T-helper 17 cell (primary cell): ENCODE data around the gene KLK1. TPM values are rescaled to one million over a fixed set of nuclear protein-coding genes. Genes with fewer than 3 reads are reported as not detected.
"Not testable (repeated sequence)": the region's sequence is repeated elsewhere in the genome, so short reads cannot be mapped to it uniquely, and the experiment has no call there.

Source experiments
- ATAC-seq: fragments of 150-1000 bp; cut with Tn5 transposase; 2 replicates; pipeline ENCODE4 v1.10.0; 2021; ENCODE audit warnings: mild to moderate bottlenecking, moderate library complexity
- DNase-seq, 3 donors: peaks; one replicate each; pipeline versions ENCODE4 v3.0.0 to v3.0.0-alpha.2; 2020 to 2021
- H3K9me3 ChIP-seq: one replicate; pipeline ENCODE4 v1.7.0; 2013; ENCODE audit warnings: low read length, mild to moderate bottlenecking; ENCODE audit not compliant: control insufficient read depth, poor library complexity, severe bottlenecking
- H3K27ac Mint-ChIP-seq: one replicate; pipeline ENCODE4 v1.8.0; 2022; ENCODE audit warnings: mild to moderate bottlenecking, moderate library complexity, mixed read lengths
- H3K27me3 Mint-ChIP-seq: one replicate; pipeline ENCODE4 v1.8.0; 2022; ENCODE audit warnings: mixed read lengths
- H3K36me3 Mint-ChIP-seq: one replicate; pipeline ENCODE4 v1.8.0; 2022; ENCODE audit warnings: low read depth, mixed read lengths
- H3K4me1 Mint-ChIP-seq: one replicate; pipeline ENCODE4 v1.8.0; 2022; ENCODE audit warnings: mild to moderate bottlenecking, mixed read lengths
- H3K4me3 Mint-ChIP-seq: one replicate; pipeline ENCODE4 v1.8.0; 2022; ENCODE audit warnings: mild to moderate bottlenecking, moderate library complexity, mixed read lengths
- total RNA-seq, 4 donors: library from RNA in 2 of 4; stranded (reverse) in 2 of 4; gene quantifications; one replicate each; pipeline ENCODE4 v1.2.3 and lab custom pipeline; 2022 to 2026

Gene KLK1
- total RNA-seq, 2 donors from 2014 or later = not detected

- ATAC-seq = no peak
- Mint-ChIP-seq H3K4me1 (no peaks in the 10 kb centered on the region), H3K27ac (no peak overlapping the region), H3K27me3 (peaks cover 48% of the 10 kb centered on the region), H3K36me3 (peaks cover 5% of the 10 kb centered on the region), H3K4me3 (no peak overlapping the region)
- no peak for DNase-seq
- no peaks in the 10 kb centered on the region for H3K9me3 ChIP-seq
Observed at GRCh38 chr19:50770888-50771287, 52.7 kb downstream of the KLK1 start.

- DNase-seq, H3K4me3 Mint-ChIP-seq, H3K9me3 ChIP-seq, ATAC-seq, H3K27ac Mint-ChIP-seq, H3K4me1 Mint-ChIP-seq, H3K36me3 Mint-ChIP-seq: not testable (repeated sequence)
- peaks cover 50% of the 10 kb centered on the region for H3K27me3 Mint-ChIP-seq
Observed at GRCh38 chr19:50770164-50770563, 53.4 kb downstream of the KLK1 start, which contains the start of gene GPR32. GPR32 (plus strand) TSS chr19:50770464; CDS start chr19:50770601, 137 bp downstream.

Other genes starting within 250 kb of the KLK1 start
- gene SYT3, start 183.9 kb downstream of the KLK1 start, total RNA-seq = not detected
- not detected for gene C19orf81, start 174.3 kb downstream of the KLK1 start, total RNA-seq
- gene SHANK1, start 104.0 kb downstream of the KLK1 start, total RNA-seq = not detected
- gene CLEC11A, start 100.4 kb downstream of the KLK1 start, total RNA-seq = under 1 TPM in 1 of 2 donors, not detected in 1; 0.39 TPM
- not detected for gene GPR32, start 53.3 kb downstream of the KLK1 start, total RNA-seq
- not detected for gene ACP4, start 33.4 kb downstream of the KLK1 start, total RNA-seq
- gene KLK15, start 9.8 kb upstream of the KLK1 start, total RNA-seq = not detected
- gene KLK3, start 31.1 kb upstream of the KLK1 start, total RNA-seq = not detected
- not detected for gene KLK2, start 49.7 kb upstream of the KLK1 start, total RNA-seq
- gene KLK4, start 87.6 kb upstream of the KLK1 start, total RNA-seq = not detected
- gene KLK5, start 129.3 kb upstream of the KLK1 start, total RNA-seq = not detected
- not detected for gene KLK6, start 145.8 kb upstream of the KLK1 start, total RNA-seq
- not detected for gene KLK7, start 160.1 kb upstream of the KLK1 start, total RNA-seq
- not detected for gene KLK8, start 177.8 kb upstream of the KLK1 start, total RNA-seq
- gene KLK10, start 195.9 kb upstream of the KLK1 start, total RNA-seq = not detected
- not detected for gene KLK11, start 202.8 kb upstream of the KLK1 start, total RNA-seq
- not detected for gene KLK12, start 211.2 kb upstream of the KLK1 start, total RNA-seq
- gene KLK13, start 241.3 kb upstream of the KLK1 start, total RNA-seq = not detected